Endodermal cell (in vitro differentiated cells): ENCODE results near the gene SCGB1A1. TPM values are rescaled to one million over a fixed set of nuclear protein-coding genes. Genes with fewer than 3 reads are reported as not detected.

Experiments used
- DNase-seq: peaks from one replicate; pipeline ENCODE4 v3.0.0-alpha.2; 2017
- H3K27ac ChIP-seq: 2 replicates; pipeline ENCODE4 v1.5.1; 2013; ENCODE audit warnings: mild to moderate bottlenecking, low read depth, low read length, moderate library complexity
- H3K27me3 ChIP-seq: 2 replicates; pipeline ENCODE4 v1.6.1; 2013; ENCODE audit warnings: mild to moderate bottlenecking, low read length, moderate library complexity; ENCODE audit not compliant: insufficient read depth, control insufficient read depth, poor library complexity, severe bottlenecking
- H3K36me3 ChIP-seq: 2 replicates; pipeline ENCODE4 v1.7.0; 2013; ENCODE audit warnings: mild to moderate bottlenecking, low read length, moderate library complexity; ENCODE audit not compliant: control insufficient read depth, insufficient read depth
- H3K4me1 ChIP-seq: one replicate; pipeline ENCODE4 v1.7.0; 2013; ENCODE audit warnings: low read length; ENCODE audit not compliant: control insufficient read depth, insufficient read depth
- H3K4me3 ChIP-seq: 2 replicates; pipeline ENCODE4 v1.5.1; 2013; ENCODE audit warnings: mild to moderate bottlenecking, low read length, moderate library complexity
- H3K9ac ChIP-seq: 2 replicates; pipeline ENCODE4 v1.6.1; 2013; ENCODE audit warnings: mild to moderate bottlenecking, low read length, moderate library complexity; ENCODE audit not compliant: poor library complexity, severe bottlenecking; ENCODE audit errors: extremely low read depth
- H3K9me3 ChIP-seq: 2 replicates; pipeline ENCODE4 v1.6.1; 2013; ENCODE audit warnings: mild to moderate bottlenecking, low read length, moderate library complexity; ENCODE audit not compliant: control insufficient read depth
- H3K27ac Mint-ChIP-seq: 2 replicates; pipeline ENCODE4 v1.8.0; 2020; ENCODE audit warnings: mixed read lengths
- H3K27me3 Mint-ChIP-seq: 2 replicates; pipeline ENCODE4 v1.8.0; 2021; ENCODE audit warnings: mild to moderate bottlenecking, mixed read lengths; ENCODE audit not compliant: insufficient read depth
- H3K36me3 Mint-ChIP-seq: 2 replicates; pipeline ENCODE4 v1.8.0; 2020; ENCODE audit warnings: low read depth, mixed read lengths
- H3K4me1 Mint-ChIP-seq: 2 replicates; pipeline ENCODE4 v1.8.0; 2020; ENCODE audit warnings: mixed read lengths
- H3K4me3 Mint-ChIP-seq: 2 replicates; pipeline ENCODE4 v1.8.0; 2020; ENCODE audit warnings: mild to moderate bottlenecking, moderate library complexity, mixed read lengths
- H3K9me3 Mint-ChIP-seq: 2 replicates; pipeline ENCODE4 v1.8.0; 2020; ENCODE audit warnings: mild to moderate bottlenecking, mixed read lengths
- WGBS, 2 experiments: methylation state at CpG; one replicate each; pipeline versions ENCODE4 v1.1.5 to v1.1.7; 2013; ENCODE audit warnings: missing lambda C conversion rate in 2 of 2, mixed read lengths in 1 of 2; ENCODE audit not compliant: insufficient coverage in 1 of 2, insufficient read length in 1 of 2; 5-methylcytosine and 5-hydroxymethylcytosine counted together
- total RNA-seq, 2 donors: library from RNA; stranded (reverse); fragmentation: NEBNext Ultra II Directional in 1 of 2; extraction: Animal tissue kit (Norgen Biotek cat#: 25700) in 1 of 2; gene quantifications; 2 replicates in 1 of 2; 3 replicates in 1 of 2; pipeline ENCODE4 v1.2.1, GENCODE V29; 2021
- TF ChIP-seq, protein P1 (sequence below): fragments of 200-600 bp; sonication (generic); conservative IDR thresholded peaks from 2 replicates; pipeline ENCODE4 v1.5.0; 2021; ENCODE audit warnings: antibody characterized with exemption, mild to moderate bottlenecking

Gene SCGB1A1
- total RNA-seq, 2 donors from 2014 or later, result not detected

DNA sequence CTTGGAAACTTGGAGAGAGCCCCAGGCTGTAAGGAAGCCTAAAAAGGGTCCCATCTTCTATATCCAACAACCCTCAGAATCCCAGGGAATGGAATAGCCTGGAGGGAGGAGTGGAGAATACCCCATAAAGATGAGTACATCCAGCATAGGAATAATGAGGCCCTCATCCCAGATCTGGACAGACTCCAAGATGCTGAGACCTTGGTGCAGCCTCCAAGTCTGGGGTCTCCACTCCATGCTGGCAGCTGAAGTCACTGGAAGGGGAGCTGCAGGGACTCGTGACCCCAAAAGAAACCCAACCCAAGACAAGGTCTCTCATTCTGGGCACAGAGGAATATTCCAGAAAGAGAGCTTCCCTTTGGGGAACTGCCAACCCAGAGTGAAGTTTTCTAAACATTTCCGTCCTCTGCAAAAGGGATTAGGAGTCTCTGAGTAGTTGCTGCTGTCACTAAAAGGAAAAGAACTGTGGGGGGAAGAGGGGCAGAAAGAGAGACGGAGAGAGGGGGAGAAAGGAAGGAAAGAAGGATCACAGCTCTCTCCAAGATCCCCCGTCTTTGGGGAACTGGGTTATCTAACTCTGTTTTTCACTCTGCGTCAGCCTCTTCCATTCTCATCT, 589 bp downstream of the SCGB1A1 start:
- Histone ChIP-seq H3K27me3 (no peaks in the 10 kb centered on the region), H3K9me3 (no peaks in the 10 kb centered on the region), H3K36me3 (no peaks in the 10 kb centered on the region), H3K4me3 (no peak overlapping the region), H3K4me1 (peaks cover 9% of the 10 kb centered on the region), H3K27ac (no peak overlapping the region), H3K9ac (no peak overlapping the region)
- H3K4me1 Mint-ChIP-seq, result peaks cover 27% of the 10 kb centered on the region
- TF ChIP-seq, protein P1, sequence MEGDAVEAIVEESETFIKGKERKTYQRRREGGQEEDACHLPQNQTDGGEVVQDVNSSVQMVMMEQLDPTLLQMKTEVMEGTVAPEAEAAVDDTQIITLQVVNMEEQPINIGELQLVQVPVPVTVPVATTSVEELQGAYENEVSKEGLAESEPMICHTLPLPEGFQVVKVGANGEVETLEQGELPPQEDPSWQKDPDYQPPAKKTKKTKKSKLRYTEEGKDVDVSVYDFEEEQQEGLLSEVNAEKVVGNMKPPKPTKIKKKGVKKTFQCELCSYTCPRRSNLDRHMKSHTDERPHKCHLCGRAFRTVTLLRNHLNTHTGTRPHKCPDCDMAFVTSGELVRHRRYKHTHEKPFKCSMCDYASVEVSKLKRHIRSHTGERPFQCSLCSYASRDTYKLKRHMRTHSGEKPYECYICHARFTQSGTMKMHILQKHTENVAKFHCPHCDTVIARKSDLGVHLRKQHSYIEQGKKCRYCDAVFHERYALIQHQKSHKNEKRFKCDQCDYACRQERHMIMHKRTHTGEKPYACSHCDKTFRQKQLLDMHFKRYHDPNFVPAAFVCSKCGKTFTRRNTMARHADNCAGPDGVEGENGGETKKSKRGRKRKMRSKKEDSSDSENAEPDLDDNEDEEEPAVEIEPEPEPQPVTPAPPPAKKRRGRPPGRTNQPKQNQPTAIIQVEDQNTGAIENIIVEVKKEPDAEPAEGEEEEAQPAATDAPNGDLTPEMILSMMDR, result no peak
- H3K4me3 Mint-ChIP-seq, result no peak overlapping the region
- no peak overlapping the region for H3K27ac Mint-ChIP-seq
- no peak for DNase-seq
- peaks cover 26% of the 10 kb centered on the region for H3K27me3 Mint-ChIP-seq
- no peaks in the 10 kb centered on the region for H3K36me3 Mint-ChIP-seq
- 91 to 94% methylated on average over 2 to 5 of the region's 5 CpGs for WGBS, 2 experiments
- peaks cover 2% of the 10 kb centered on the region for H3K9me3 Mint-ChIP-seq

DNA sequence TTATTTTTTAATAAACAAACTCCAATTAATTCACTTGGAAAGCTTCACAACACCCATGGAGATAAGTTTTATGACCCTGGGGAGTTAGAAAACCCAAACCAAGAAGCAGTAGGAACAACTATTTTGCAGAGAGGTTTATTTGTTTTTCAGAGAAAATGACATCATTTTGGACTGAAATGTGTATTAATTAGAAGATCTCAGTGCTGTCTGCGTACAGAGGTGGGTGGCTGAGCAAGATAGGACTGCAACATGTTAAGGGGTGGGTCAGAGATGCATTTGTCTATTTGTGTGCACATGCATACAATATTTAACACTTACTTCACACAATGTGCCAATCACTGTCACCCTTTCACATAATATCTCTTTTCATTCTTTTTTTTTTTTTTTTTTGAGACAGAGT, 1.1 kb downstream of the SCGB1A1 start:
- Histone ChIP-seq H3K9ac (no peak overlapping the region), H3K4me1 (peaks cover 9% of the 10 kb centered on the region), H3K27ac (no peak overlapping the region), H3K36me3 (no peaks in the 10 kb centered on the region), H3K4me3 (no peak overlapping the region), H3K27me3 (no peaks in the 10 kb centered on the region), H3K9me3 (no peaks in the 10 kb centered on the region)
- TF ChIP-seq, protein P1, result no peak
- Mint-ChIP-seq H3K27me3 (peaks cover 28% of the 10 kb centered on the region), H3K4me3 (no peak overlapping the region), H3K4me1 (peaks cover 27% of the 10 kb centered on the region), H3K36me3 (no peaks in the 10 kb centered on the region), H3K27ac (no peak overlapping the region), H3K9me3 (peaks cover 2% of the 10 kb centered on the region)
- WGBS, 2 experiments, result 79 to 100% methylated on average over 1 of the region's 1 CpG
- no peak for DNase-seq

DNA sequence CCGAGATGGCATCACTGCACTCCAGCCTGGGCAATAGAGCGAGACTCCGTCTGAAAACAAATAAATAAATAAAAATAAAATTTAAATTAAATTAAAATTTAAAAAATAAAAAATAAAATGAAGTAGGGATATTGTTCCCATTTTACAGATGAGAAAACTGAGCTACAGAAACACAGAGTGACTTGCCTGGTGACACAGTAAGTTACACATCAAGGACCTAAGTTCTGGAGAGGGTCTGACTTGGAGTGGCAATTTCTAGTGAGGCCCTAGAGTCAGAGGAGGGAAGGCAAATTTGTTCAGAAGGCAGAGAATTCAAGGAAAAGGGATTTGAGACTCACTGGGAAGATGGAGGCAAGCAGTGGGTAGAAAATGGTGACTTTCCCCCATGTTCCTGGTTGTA, 2.0 kb downstream of the SCGB1A1 start:
- Mint-ChIP-seq H3K9me3 (no peaks in the 10 kb centered on the region), H3K36me3 (no peaks in the 10 kb centered on the region), H3K4me1 (peaks cover 27% of the 10 kb centered on the region), H3K27ac (no peak overlapping the region), H3K27me3 (peaks cover 28% of the 10 kb centered on the region), H3K4me3 (no peak overlapping the region)
- Histone ChIP-seq H3K4me1 (peaks cover 9% of the 10 kb centered on the region), H3K9me3 (no peaks in the 10 kb centered on the region), H3K27ac (no peak overlapping the region), H3K9ac (no peak overlapping the region), H3K27me3 (no peaks in the 10 kb centered on the region), H3K4me3 (no peak overlapping the region), H3K36me3 (no peaks in the 10 kb centered on the region)
- 77% methylated on average over 1 of the region's 3 CpGs; no CpG with 5 or more reads in 1 of the 2 experiments for WGBS, 2 experiments
- no peak for DNase-seq
- TF ChIP-seq, protein P1, result no peak
